ENCODE data around the gene STK39. TPM values are rescaled to one million over a fixed set of nuclear protein-coding genes. Genes with fewer than 3 reads are reported as not detected.
"Not testable (repeated sequence)": the region's sequence is repeated elsewhere in the genome, so short reads cannot be mapped to it uniquely, and the experiment has no call there.

The STK39 gene
- total RNA-seq, 4 donors from 2014 or later = 8.9 to 28.3 (median 14.5) TPM

GRCh38 chr2:168289880-168290279 is 42.5 kb upstream of the STK39 start:
- H3K4me3 ChIP-seq (ENCODE audit: low read depth, poor library complexity, severe bottlenecking) = no peak overlapping the region
- TF ChIP-seq CTCF (IDR thresholded peaks at IDR 0.05) (no peak), POLR2A (IDR thresholded peaks at IDR 0.05) (no peak)
- intact Hi-C loops (cut with DNase I; ENCODE audit: low total_unique reads) = no loop called here
- 83 to 84% methylated on average over 6 of the region's 6 CpGs for WGBS, 2 donors
- DNase-seq (ENCODE audit: low spot score in 2 of 2) = no peak

- WGBS, 2 donors = 46 to 67% methylated on average over 2 of the region's 2 CpGs
- intact Hi-C loops (cut with DNase I; ENCODE audit: low total_unique reads) = no loop called here
- no peak overlapping the region for H3K4me3 ChIP-seq (ENCODE audit: low read depth, poor library complexity, severe bottlenecking)
- no peak for DNase-seq (ENCODE audit: low spot score in 2 of 2)
- TF ChIP-seq CTCF (IDR thresholded peaks at IDR 0.05) (no peak), POLR2A (IDR thresholded peaks at IDR 0.05) (no peak)
These were observed 39.1 kb upstream of the STK39 start for GRCh38 chr2:168286535-168286934.

GRCh38 chr2:168278424-168278888 is 31.1 kb upstream of the STK39 start:
- H3K4me3 ChIP-seq (ENCODE audit: low read depth, poor library complexity, severe bottlenecking) = no peak overlapping the region
- no peak for TF ChIP-seq CTCF (IDR thresholded peaks at IDR 0.05)
- TF ChIP-seq POLR2A (IDR thresholded peaks at IDR 0.05) = no peak
- intact Hi-C loops (cut with DNase I; ENCODE audit: low total_unique reads) = no loop called here
- no peak for DNase-seq (ENCODE audit: low spot score in 2 of 2)
- WGBS, 2 donors = 53 to 61% methylated on average over 5 of the region's 5 CpGs

- TF ChIP-seq CTCF (IDR thresholded peaks at IDR 0.05) (no peak), POLR2A (IDR thresholded peaks at IDR 0.05) (no peak)
- WGBS, 2 donors = 83 to 89% methylated on average over 3 of the region's 3 CpGs
- no peak for DNase-seq (ENCODE audit: low spot score in 2 of 2)
- intact Hi-C loops (cut with DNase I; ENCODE audit: low total_unique reads) = no loop called here
- no peak overlapping the region for H3K4me3 ChIP-seq (ENCODE audit: low read depth, poor library complexity, severe bottlenecking)
These were observed 29.9 kb upstream of the STK39 start for GRCh38 chr2:168277276-168277675.

- WGBS, 2 donors = 70 to 76% methylated on average over 3 of the region's 3 CpGs
- DNase-seq (ENCODE audit: low spot score in 2 of 2) = no peak
- no peak for TF ChIP-seq POLR2A (IDR thresholded peaks at IDR 0.05)
These were observed 24.8 kb upstream of the STK39 start for GRCh38 chr2:168272225-168272624.

GRCh38 chr2:168262926-168263325 is 15.5 kb upstream of the STK39 start:
- intact Hi-C loops (cut with DNase I; ENCODE audit: low total_unique reads) = not testable (repeated sequence)

More at GRCh38 chr2:168272225-168272624, 24.8 kb upstream of the STK39 start:
- intact Hi-C loops (cut with DNase I; ENCODE audit: low total_unique reads) = no loop called here
- H3K4me3 ChIP-seq (ENCODE audit: low read depth, poor library complexity, severe bottlenecking) = no peak overlapping the region

GRCh38 chr2:168256448-168256847 is 9.1 kb upstream of the STK39 start:
- no peak for TF ChIP-seq CTCF (IDR thresholded peaks at IDR 0.05)
- TF ChIP-seq POLR2A (IDR thresholded peaks at IDR 0.05) = no peak
- no peak overlapping the region for H3K4me3 ChIP-seq (ENCODE audit: low read depth, poor library complexity, severe bottlenecking)
- WGBS, 2 donors = 50 to 52% methylated on average over 2 of the region's 2 CpGs
- intact Hi-C loops (cut with DNase I; ENCODE audit: low total_unique reads) = no loop called here
- no peak for DNase-seq (ENCODE audit: low spot score in 2 of 2)

More at GRCh38 chr2:168262926-168263325, 15.5 kb upstream of the STK39 start:
- not testable (repeated sequence) for DNase-seq (ENCODE audit: low spot score in 2 of 2); H3K4me3 ChIP-seq (ENCODE audit: low read depth, poor library complexity, severe bottlenecking)
- WGBS, 2 donors = 62 to 70% methylated on average over 2 of the region's 2 CpGs

All from lower leg skin (tissue), 4 donors.